ENCODE results near the gene MEIKIN.

MEIKIN gene

GRCh38 chr5:131952301-131952857, 6.9 kb upstream of the MEIKIN start:
- peaks cover 4% of the 10 kb centered on the region for H3K4me1 Mint-ChIP-seq (ENCODE audit: low read depth)
- no peaks in the 10 kb centered on the region for H3K9me3 Mint-ChIP-seq
- no peak overlapping the region for H3K4me3 Mint-ChIP-seq
- peaks cover 25% of the 10 kb centered on the region for H3K27me3 Mint-ChIP-seq (ENCODE audit: low read depth)
- H3K27ac Mint-ChIP-seq = no peak overlapping the region
- H3K36me3 Mint-ChIP-seq (ENCODE audit: low read depth) = peaks cover 18% of the 10 kb centered on the region

- Mint-ChIP-seq H3K27me3 (ENCODE audit: low read depth) (peaks cover 25% of the 10 kb centered on the region), H3K4me3 (no peak overlapping the region), H3K9me3 (no peaks in the 10 kb centered on the region), H3K27ac (no peak overlapping the region), H3K4me1 (ENCODE audit: low read depth) (peaks cover 4% of the 10 kb centered on the region), H3K36me3 (ENCODE audit: low read depth) (peaks cover 13% of the 10 kb centered on the region)
Observed at GRCh38 chr5:131950706-131951105, 5.2 kb upstream of the MEIKIN start.

GRCh38 chr5:131947445-131947844, 2.0 kb upstream of the MEIKIN start:
- Mint-ChIP-seq H3K4me3 (no peak overlapping the region), H3K27me3 (ENCODE audit: low read depth) (peaks cover 23% of the 10 kb centered on the region)

GRCh38 chr5:131944702-131945550, 537 bp downstream of the MEIKIN start:
- Mint-ChIP-seq H3K27me3 (ENCODE audit: low read depth) (peaks cover 37% of the 10 kb centered on the region), H3K4me3 (no peak overlapping the region), H3K9me3 (no peaks in the 10 kb centered on the region), H3K4me1 (ENCODE audit: low read depth) (no peaks in the 10 kb centered on the region), H3K36me3 (ENCODE audit: low read depth) (no peaks in the 10 kb centered on the region), H3K27ac (no peak overlapping the region)

More at GRCh38 chr5:131947445-131947844, 2.0 kb upstream of the MEIKIN start:
- Mint-ChIP-seq H3K27ac (no peak overlapping the region), H3K36me3 (ENCODE audit: low read depth) (no peaks in the 10 kb centered on the region), H3K4me1 (ENCODE audit: low read depth) (no peaks in the 10 kb centered on the region), H3K9me3 (no peaks in the 10 kb centered on the region)

- H3K36me3 Mint-ChIP-seq (ENCODE audit: low read depth) = no peaks in the 10 kb centered on the region
Observed at GRCh38 chr5:131943916-131944315, 1.5 kb downstream of the MEIKIN start.

GRCh38 chr5:131942016-131942415, 3.4 kb downstream of the MEIKIN start:
- Mint-ChIP-seq H3K4me1 (ENCODE audit: low read depth) (no peaks in the 10 kb centered on the region), H3K27ac (no peak overlapping the region), H3K36me3 (ENCODE audit: low read depth) (no peaks in the 10 kb centered on the region), H3K27me3 (ENCODE audit: low read depth) (peaks cover 27% of the 10 kb centered on the region), H3K9me3 (no peaks in the 10 kb centered on the region), H3K4me3 (no peak overlapping the region)

More at GRCh38 chr5:131943916-131944315, 1.5 kb downstream of the MEIKIN start:
- Mint-ChIP-seq H3K4me3 (no peak overlapping the region), H3K4me1 (ENCODE audit: low read depth) (no peaks in the 10 kb centered on the region), H3K27ac (no peak overlapping the region), H3K9me3 (no peaks in the 10 kb centered on the region), H3K27me3 (ENCODE audit: low read depth) (peaks cover 34% of the 10 kb centered on the region)

- Mint-ChIP-seq H3K9me3 (no peaks in the 10 kb centered on the region), H3K27ac (no peak overlapping the region), H3K36me3 (ENCODE audit: low read depth) (no peaks in the 10 kb centered on the region), H3K27me3 (ENCODE audit: low read depth) (peaks cover 39% of the 10 kb centered on the region), H3K4me1 (ENCODE audit: low read depth) (no peaks in the 10 kb centered on the region), H3K4me3 (no peak overlapping the region)
Observed at GRCh38 chr5:131939690-131940345, 5.6 kb downstream of the MEIKIN start.

GRCh38 chr5:131932235-131932634, 13.2 kb downstream of the MEIKIN start:
- Mint-ChIP-seq H3K9me3 (peaks cover 28% of the 10 kb centered on the region), H3K27ac (no peak overlapping the region)

GRCh38 chr5:131928957-131929356, 16.5 kb downstream of the MEIKIN start:
- peaks cover 44% of the 10 kb centered on the region for H3K9me3 Mint-ChIP-seq

More at GRCh38 chr5:131932235-131932634, 13.2 kb downstream of the MEIKIN start:
- Mint-ChIP-seq H3K27me3 (ENCODE audit: low read depth) (peaks cover 35% of the 10 kb centered on the region), H3K4me3 (no peak overlapping the region), H3K36me3 (ENCODE audit: low read depth) (peaks cover 1% of the 10 kb centered on the region), H3K4me1 (ENCODE audit: low read depth) (no peaks in the 10 kb centered on the region)

GRCh38 chr5:131926168-131926567, 19.3 kb downstream of the MEIKIN start:
- peaks cover 39% of the 10 kb centered on the region for H3K27me3 Mint-ChIP-seq (ENCODE audit: low read depth)
- peaks cover 44% of the 10 kb centered on the region for H3K9me3 Mint-ChIP-seq

More at GRCh38 chr5:131928957-131929356, 16.5 kb downstream of the MEIKIN start:
- Mint-ChIP-seq H3K27me3 (ENCODE audit: low read depth) (peaks cover 39% of the 10 kb centered on the region), H3K4me3 (no peak overlapping the region), H3K36me3 (ENCODE audit: low read depth) (peaks cover 4% of the 10 kb centered on the region), H3K27ac (no peak overlapping the region), H3K4me1 (ENCODE audit: low read depth) (no peaks in the 10 kb centered on the region)

GRCh38 chr5:131916481-131916880, 29.0 kb downstream of the MEIKIN start:
- H3K36me3 Mint-ChIP-seq (ENCODE audit: low read depth) = no peaks in the 10 kb centered on the region

More at GRCh38 chr5:131926168-131926567, 19.3 kb downstream of the MEIKIN start:
- Mint-ChIP-seq H3K27ac (no peak overlapping the region), H3K36me3 (ENCODE audit: low read depth) (peaks cover 4% of the 10 kb centered on the region), H3K4me1 (ENCODE audit: low read depth) (no peaks in the 10 kb centered on the region), H3K4me3 (no peak overlapping the region)

GRCh38 chr5:131914472-131914871, 31.0 kb downstream of the MEIKIN start:
- Mint-ChIP-seq H3K27me3 (ENCODE audit: low read depth) (peaks cover 36% of the 10 kb centered on the region), H3K9me3 (peaks cover 10% of the 10 kb centered on the region), H3K4me3 (no peak overlapping the region), H3K4me1 (ENCODE audit: low read depth) (no peaks in the 10 kb centered on the region), H3K36me3 (ENCODE audit: low read depth) (no peaks in the 10 kb centered on the region), H3K27ac (no peak overlapping the region)

More at GRCh38 chr5:131916481-131916880, 29.0 kb downstream of the MEIKIN start:
- H3K9me3 Mint-ChIP-seq = peaks cover 5% of the 10 kb centered on the region
- H3K27ac Mint-ChIP-seq = no peak overlapping the region
- peaks cover 32% of the 10 kb centered on the region for H3K27me3 Mint-ChIP-seq (ENCODE audit: low read depth)
- no peaks in the 10 kb centered on the region for H3K4me1 Mint-ChIP-seq (ENCODE audit: low read depth)
- H3K4me3 Mint-ChIP-seq = no peak overlapping the region

- peaks cover 13% of the 10 kb centered on the region for H3K9me3 Mint-ChIP-seq
- no peak overlapping the region for H3K4me3 Mint-ChIP-seq
- no peak overlapping the region for H3K27ac Mint-ChIP-seq
- peaks cover 36% of the 10 kb centered on the region for H3K27me3 Mint-ChIP-seq (ENCODE audit: low read depth)
- no peaks in the 10 kb centered on the region for H3K36me3 Mint-ChIP-seq (ENCODE audit: low read depth)
- no peaks in the 10 kb centered on the region for H3K4me1 Mint-ChIP-seq (ENCODE audit: low read depth)
Observed at GRCh38 chr5:131913603-131914002, 31.9 kb downstream of the MEIKIN start.

- H3K27me3 Mint-ChIP-seq (ENCODE audit: low read depth) = peaks cover 20% of the 10 kb centered on the region
- H3K4me3 Mint-ChIP-seq = no peak overlapping the region
- H3K4me1 Mint-ChIP-seq (ENCODE audit: low read depth) = peaks cover 15% of the 10 kb centered on the region
- H3K27ac Mint-ChIP-seq = no peak overlapping the region
- peaks cover 36% of the 10 kb centered on the region for H3K36me3 Mint-ChIP-seq (ENCODE audit: low read depth)
- peaks cover 73% of the 10 kb centered on the region for H3K9me3 Mint-ChIP-seq
Observed at GRCh38 chr5:131906668-131907067, 38.8 kb downstream of the MEIKIN start.

Data from T-helper 1 cell treated with Interleukin-12 subunit alpha and Interleukin-12 subunit beta and Interleukin-4 antibody, amounts not matched to agents 30 μg/mL and 1 μg/mL, for 36 hours (primary cell).